GM19240 (cell line): ENCODE measurements around the gene BICRAL.
"Not testable (repeated sequence)": the region's sequence is repeated elsewhere in the genome, so short reads cannot be mapped to it uniquely, and the experiment has no call there.

Experiments
- DNase-seq: peaks from one replicate; pipeline ENCODE4 v3.0.0; 2011; ENCODE audit warnings: low spot score; ENCODE audit not compliant: insufficient read length

Gene BICRAL

GRCh38 chr6:42764911-42765648, 16.8 kb upstream of the BICRAL start:
- DNase-seq = no peak

GRCh38 chr6:42766163-42766670, 15.6 kb upstream of the BICRAL start:
- DNase-seq = no peak

- no peak for DNase-seq
These were observed 12.8 kb upstream of the BICRAL start for GRCh38 chr6:42769051-42769450.

- DNase-seq = no peak
These were observed 12.0 kb upstream of the BICRAL start for GRCh38 chr6:42769836-42770235.

- DNase-seq = no peak
These were observed 10.1 kb upstream of the BICRAL start for GRCh38 chr6:42771741-42772100.

GRCh38 chr6:42774201-42774600, 7.7 kb upstream of the BICRAL start:
- no peak for DNase-seq

- DNase-seq = not testable (repeated sequence)
These were observed 6.9 kb upstream of the BICRAL start for GRCh38 chr6:42774821-42775487.

GRCh38 chr6:42777126-42777822, 4.6 kb upstream of the BICRAL start:
- no peak for DNase-seq

- DNase-seq = no peak
These were observed 3.7 kb upstream of the BICRAL start for GRCh38 chr6:42778122-42778521.

- no peak for DNase-seq
These were observed 2.3 kb upstream of the BICRAL start for GRCh38 chr6:42779521-42779920.

- DNase-seq = no peak
These were observed 381 bp upstream of the BICRAL start for GRCh38 chr6:42781546-42781795.

GRCh38 chr6:42782689-42783176, 881 bp downstream of the BICRAL start:
- no peak for DNase-seq

- no peak for DNase-seq
These were observed 1.5 kb downstream of the BICRAL start for GRCh38 chr6:42783177-42783875.

GRCh38 chr6:42783876-42784642, 2.2 kb downstream of the BICRAL start:
- no peak for DNase-seq

- DNase-seq = no peak
These were observed 3.1 kb downstream of the BICRAL start for GRCh38 chr6:42784717-42785498.

- no peak for DNase-seq
These were observed 4.7 kb downstream of the BICRAL start for GRCh38 chr6:42786525-42786985.

- no peak for DNase-seq
These were observed 5.2 kb downstream of the BICRAL start for GRCh38 chr6:42787063-42787472.

GRCh38 chr6:42788671-42789070, 6.8 kb downstream of the BICRAL start:
- no peak for DNase-seq

GRCh38 chr6:42790549-42791181, 8.8 kb downstream of the BICRAL start:
- no peak for DNase-seq
